ENCODE results near the gene CDCA3.

CDCA3 gene

DNA sequence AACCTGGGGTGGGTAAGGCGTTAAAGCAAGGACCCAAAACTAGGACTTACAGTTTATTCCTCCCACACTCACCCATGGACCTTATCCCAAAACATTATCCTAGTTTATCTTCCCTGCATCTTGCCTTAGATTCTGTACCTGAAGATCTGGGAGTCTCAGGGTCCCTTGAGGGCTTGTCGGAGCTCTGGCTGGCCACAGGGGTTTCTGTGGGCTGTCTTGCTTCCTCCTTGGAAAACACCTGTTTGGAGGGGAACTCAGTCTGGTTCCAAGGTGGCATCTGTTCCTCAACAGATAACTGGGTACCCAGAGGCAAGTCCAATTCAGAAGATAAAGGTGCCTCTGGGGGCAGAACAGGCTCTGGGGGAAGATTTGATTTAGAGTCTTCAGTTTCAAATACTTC lies 1.7 kb downstream of the CDCA3 start:
- Mint-ChIP-seq H3K36me3 (ENCODE audit: low read depth) (peaks cover 52% of the 10 kb centered on the region), H3K4me3 (peak overlapping the region; percentile 94), H3K27ac (no peak overlapping the region), H3K4me1 (peaks cover 47% of the 10 kb centered on the region), H3K9me3 (no peaks in the 10 kb centered on the region), H3K27me3 (ENCODE audit: low read depth, poor library complexity) (peaks cover 3% of the 10 kb centered on the region)
- DNase-seq = no peak
- TF ChIP-seq, protein P1, sequence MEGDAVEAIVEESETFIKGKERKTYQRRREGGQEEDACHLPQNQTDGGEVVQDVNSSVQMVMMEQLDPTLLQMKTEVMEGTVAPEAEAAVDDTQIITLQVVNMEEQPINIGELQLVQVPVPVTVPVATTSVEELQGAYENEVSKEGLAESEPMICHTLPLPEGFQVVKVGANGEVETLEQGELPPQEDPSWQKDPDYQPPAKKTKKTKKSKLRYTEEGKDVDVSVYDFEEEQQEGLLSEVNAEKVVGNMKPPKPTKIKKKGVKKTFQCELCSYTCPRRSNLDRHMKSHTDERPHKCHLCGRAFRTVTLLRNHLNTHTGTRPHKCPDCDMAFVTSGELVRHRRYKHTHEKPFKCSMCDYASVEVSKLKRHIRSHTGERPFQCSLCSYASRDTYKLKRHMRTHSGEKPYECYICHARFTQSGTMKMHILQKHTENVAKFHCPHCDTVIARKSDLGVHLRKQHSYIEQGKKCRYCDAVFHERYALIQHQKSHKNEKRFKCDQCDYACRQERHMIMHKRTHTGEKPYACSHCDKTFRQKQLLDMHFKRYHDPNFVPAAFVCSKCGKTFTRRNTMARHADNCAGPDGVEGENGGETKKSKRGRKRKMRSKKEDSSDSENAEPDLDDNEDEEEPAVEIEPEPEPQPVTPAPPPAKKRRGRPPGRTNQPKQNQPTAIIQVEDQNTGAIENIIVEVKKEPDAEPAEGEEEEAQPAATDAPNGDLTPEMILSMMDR (IDR thresholded peaks at IDR 0.05) = no peak

DNA sequence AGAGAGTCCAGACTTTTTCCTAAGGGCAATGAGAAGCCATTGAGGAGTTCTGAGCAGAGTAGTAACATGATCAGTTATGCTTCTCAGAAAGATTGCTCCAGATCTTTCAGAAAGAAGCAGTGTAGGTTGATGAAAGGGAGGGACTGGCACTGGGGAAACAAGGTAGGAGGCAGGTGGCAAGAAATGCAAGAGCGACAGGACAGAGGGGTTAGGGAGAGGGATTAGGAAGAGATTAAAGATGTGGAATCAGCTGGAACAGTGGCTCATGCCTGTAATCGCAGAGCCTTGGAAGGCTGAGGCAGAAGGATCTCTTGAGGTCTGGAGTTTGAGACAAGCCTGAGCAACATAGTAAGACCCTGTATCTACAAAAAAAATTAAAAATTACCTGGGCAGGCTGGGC lies 3.4 kb downstream of the CDCA3 start:
- Mint-ChIP-seq H3K4me1 (peaks cover 40% of the 10 kb centered on the region), H3K27me3 (ENCODE audit: low read depth, poor library complexity) (peaks cover 3% of the 10 kb centered on the region), H3K27ac (peak overlapping the region; percentile 5), H3K4me3 (peak overlapping the region; percentile 12), H3K36me3 (ENCODE audit: low read depth) (peaks cover 56% of the 10 kb centered on the region), H3K9me3 (no peaks in the 10 kb centered on the region)
- DNase-seq = no peak
- TF ChIP-seq, protein P1 (IDR thresholded peaks at IDR 0.05) = no peak

DNA sequence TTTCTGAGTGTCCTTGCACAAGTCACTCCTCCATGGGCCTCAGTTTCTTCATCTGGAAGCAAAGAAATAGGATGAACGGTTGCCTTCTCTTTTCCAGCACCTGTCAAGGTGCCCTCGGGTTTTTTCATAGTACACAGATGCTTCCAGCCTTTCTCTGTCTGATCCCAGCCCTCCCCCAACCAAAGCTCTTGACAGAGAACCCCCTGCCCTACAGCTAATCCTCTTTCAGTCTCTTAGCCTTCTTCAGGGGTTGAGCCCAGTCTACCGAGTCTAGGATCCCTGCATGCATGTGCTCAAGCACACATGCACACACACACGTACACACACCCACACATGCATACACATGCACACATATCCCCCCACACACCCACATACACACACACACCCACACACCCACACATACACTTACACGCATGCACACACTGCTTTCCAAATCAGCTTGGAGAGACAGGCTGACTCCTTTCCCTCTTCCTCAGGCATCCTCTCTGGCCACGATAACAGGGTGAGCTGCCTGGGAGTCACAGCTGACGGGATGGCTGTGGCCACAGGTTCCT lies 4.7 kb downstream of the CDCA3 start:
- DNase-seq = no peak
- Mint-ChIP-seq H3K27me3 (ENCODE audit: low read depth, poor library complexity) (peaks cover 3% of the 10 kb centered on the region), H3K4me1 (peaks cover 42% of the 10 kb centered on the region), H3K36me3 (ENCODE audit: low read depth) (peaks cover 56% of the 10 kb centered on the region), H3K27ac (peak overlapping the region; percentile 43), H3K4me3 (no peak overlapping the region), H3K9me3 (no peaks in the 10 kb centered on the region)
- TF ChIP-seq, protein P1 (IDR thresholded peaks at IDR 0.05) = no peak

DNA sequence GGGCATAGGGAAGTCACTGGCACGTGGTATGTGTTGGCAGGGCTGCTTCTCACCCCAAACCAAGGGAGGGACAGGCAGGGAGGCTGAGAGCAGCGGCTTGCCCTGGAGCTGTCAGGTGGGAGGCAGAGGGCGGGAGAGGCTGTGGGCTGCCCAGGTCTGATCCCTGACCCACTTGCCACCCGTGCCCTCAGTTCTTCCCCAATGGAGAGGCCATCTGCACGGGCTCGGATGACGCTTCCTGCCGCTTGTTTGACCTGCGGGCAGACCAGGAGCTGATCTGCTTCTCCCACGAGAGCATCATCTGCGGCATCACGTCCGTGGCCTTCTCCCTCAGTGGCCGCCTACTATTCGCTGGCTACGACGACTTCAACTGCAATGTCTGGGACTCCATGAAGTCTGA lies 5.7 kb downstream of the CDCA3 start:
- Mint-ChIP-seq H3K9me3 (no peaks in the 10 kb centered on the region), H3K36me3 (ENCODE audit: low read depth) (peaks cover 56% of the 10 kb centered on the region), H3K27me3 (ENCODE audit: low read depth, poor library complexity) (peaks cover 3% of the 10 kb centered on the region), H3K27ac (no peak overlapping the region), H3K4me3 (no peak overlapping the region), H3K4me1 (peaks cover 32% of the 10 kb centered on the region)
- no peak for DNase-seq
- TF ChIP-seq, protein P1 (IDR thresholded peaks at IDR 0.05) = no peak

DNA sequence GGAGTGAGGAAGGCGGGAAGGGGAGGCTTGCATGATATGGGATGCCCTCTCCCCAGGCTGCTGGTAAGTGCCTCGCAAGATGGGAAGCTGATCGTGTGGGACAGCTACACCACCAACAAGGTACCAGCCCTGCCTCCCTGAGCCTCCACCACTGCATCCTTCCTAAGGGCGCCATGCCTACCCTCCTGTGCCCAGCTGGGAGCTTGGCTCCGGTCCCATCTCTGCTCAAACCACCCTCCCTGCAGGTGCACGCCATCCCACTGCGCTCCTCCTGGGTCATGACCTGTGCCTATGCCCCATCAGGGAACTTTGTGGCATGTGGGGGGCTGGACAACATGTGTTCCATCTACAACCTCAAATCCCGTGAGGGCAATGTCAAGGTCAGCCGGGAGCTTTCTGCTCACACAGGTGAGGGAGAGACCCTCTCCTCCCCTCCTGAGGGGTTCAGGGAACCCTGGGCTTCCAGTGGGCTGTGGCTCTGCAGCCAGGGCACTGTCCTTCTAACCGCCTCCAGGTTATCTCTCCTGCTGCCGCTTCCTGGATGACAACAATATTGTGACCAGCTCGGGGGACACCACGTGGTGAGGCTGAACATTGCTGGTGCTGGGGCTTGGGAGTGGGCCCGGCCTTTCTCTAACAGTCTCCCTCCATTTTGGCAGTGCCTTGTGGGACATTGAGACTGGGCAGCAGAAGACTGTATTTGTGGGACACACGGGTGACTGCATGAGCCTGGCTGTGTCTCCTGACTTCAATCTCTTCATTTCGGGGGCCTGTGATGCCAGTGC lies 7.8 kb downstream of the CDCA3 start:
- H3K4me1 Mint-ChIP-seq = peaks cover 16% of the 10 kb centered on the region
- peaks cover 3% of the 10 kb centered on the region for H3K27me3 Mint-ChIP-seq (ENCODE audit: low read depth, poor library complexity)
- H3K4me3 Mint-ChIP-seq = no peak overlapping the region
- H3K27ac Mint-ChIP-seq = peak overlapping the region; percentile 66
- peaks cover 43% of the 10 kb centered on the region for H3K36me3 Mint-ChIP-seq (ENCODE audit: low read depth)
- TF ChIP-seq, protein P1 (IDR thresholded peaks at IDR 0.05) = no peak
- DNase-seq = no peak
- H3K9me3 Mint-ChIP-seq = no peaks in the 10 kb centered on the region

DNA sequence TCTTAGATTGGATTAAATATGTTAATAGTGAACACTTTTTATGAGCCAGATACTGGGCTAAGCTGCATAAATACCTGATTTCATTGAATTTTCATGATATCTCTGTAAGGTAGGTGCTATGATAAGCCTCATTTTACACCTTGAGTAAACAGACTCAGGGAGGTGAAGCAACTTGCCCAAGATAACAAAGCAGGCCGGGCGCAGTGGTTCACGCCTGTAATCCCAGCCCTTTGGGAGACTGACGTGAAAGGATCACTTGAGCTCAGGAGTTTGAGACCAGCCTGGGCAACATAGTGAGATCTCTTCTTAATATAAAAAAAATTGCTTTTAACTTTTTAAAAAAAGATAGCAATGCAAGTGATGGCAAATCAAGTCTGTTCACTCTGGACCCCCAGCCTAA lies 9.0 kb downstream of the CDCA3 start:
- Mint-ChIP-seq H3K36me3 (ENCODE audit: low read depth) (peaks cover 38% of the 10 kb centered on the region), H3K27ac (no peak overlapping the region), H3K4me1 (peaks cover 13% of the 10 kb centered on the region), H3K9me3 (no peaks in the 10 kb centered on the region), H3K4me3 (no peak overlapping the region), H3K27me3 (ENCODE audit: low read depth, poor library complexity) (no peaks in the 10 kb centered on the region)
- TF ChIP-seq, protein P1 (IDR thresholded peaks at IDR 0.05) = no peak
- DNase-seq = no peak

All from nephron progenitor cell (in vitro differentiated cells).